HG03442 (cell line): ENCODE results near the gene RBL1.
A peak's percentile ranks its signal among the peaks of the same experiment; 100 is the strongest.

Experiments used
- ATAC-seq: cut with Tn5 transposase; IDR thresholded peaks from one replicate; pipeline ENCODE4 v1.9.1; 2021; ENCODE audit warnings: mild to moderate bottlenecking, moderate library complexity; ENCODE audit not compliant: unreplicated experiment

Gene RBL1

DNA sequence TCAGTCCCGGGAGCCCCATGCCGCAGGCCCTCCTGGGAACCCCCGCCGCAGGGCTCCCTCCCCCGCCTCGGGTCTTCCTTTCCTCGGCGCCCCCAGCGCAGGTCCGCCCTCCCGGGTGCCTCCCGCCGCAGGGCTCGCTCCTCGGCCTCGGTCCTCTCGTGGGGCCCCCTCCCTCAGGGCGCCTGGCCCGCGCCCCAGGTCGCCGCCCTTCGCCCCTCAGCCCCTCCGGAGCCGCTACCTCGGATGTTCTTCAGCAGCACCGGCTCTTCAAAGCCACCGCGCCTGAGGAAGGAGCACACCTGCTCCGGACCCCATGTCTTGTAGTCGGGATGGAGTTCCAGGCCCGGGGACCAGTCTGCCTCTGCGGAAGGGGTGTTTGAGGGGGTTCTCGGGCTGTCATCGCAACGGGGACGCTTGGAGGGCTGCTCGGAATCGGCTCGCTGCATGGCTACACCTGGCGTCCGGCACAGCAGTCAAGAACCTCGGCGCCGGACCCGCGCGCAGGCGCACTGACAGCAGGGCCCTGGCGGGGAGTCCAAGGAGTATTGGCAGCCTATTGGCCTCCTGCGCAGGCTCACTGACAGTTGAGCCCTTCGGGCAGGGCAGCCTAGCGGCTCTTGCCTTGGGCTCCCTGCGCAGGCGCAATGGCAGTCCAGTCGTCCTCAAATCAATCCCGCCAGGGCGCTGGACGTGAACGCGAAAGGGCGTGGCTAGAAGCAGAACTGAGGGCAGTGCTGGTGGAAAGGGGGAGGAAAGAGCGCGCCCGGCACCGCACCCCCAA, 144.4 kb downstream of the RBL1 start, which contains the start of gene SAMHD1:
TSS of gene SAMHD1 (minus strand) at position 511 of the 781 bp plus-strand sequence. CDS start at position 446, 65 bp downstream.
- ATAC-seq: peak; percentile 91

GRCh38 chr20:36950414-36951197, 145.2 kb downstream of the RBL1 start:
- ATAC-seq: no peak
